Fibroblast of lung (primary cell): ENCODE measurements around the gene UBE2E3.

Source experiments
- EZH2 ChIP-seq: IDR thresholded peaks from 2 replicates; pipeline ENCODE4 v1.5.1; 2012; ENCODE audit warnings: low read length, control low read depth, mild to moderate bottlenecking; ENCODE audit errors: missing control alignments
- TF ChIP-seq, protein P1 (sequence below), 2 donors: IDR thresholded peaks in 1 of 2; conservative IDR thresholded peaks in 1 of 2; 1 replicate in 1 of 2; 2 replicates in 1 of 2; pipeline ENCODE4 v1.5.1; 2011 to 2012; ENCODE audit warnings: low read length in 2 of 2, control low read depth in 1 of 2, inconsistent platforms in 1 of 2, low read depth in 1 of 2, mild to moderate bottlenecking in 1 of 2

DNA sequence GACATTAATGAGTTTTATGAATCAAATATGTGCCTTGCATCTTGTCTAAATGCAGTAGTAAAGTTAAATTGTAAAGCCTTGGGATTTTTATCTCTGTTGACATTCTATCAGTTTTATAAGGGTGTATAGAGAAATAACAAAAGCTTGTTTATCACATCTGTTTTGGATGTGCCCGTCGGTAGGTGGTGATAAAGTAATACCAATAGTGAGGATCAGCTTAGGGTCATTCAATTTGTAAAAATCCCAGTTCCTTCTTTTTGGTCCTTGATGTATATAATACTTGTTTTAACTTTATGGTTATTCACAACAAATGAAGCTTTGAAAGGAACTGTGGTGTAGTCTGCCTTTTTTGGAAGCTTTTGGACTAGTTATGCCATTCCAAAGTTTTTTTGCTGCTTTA lies 12.6 kb downstream of the UBE2E3 start:
- TF ChIP-seq, protein P1, sequence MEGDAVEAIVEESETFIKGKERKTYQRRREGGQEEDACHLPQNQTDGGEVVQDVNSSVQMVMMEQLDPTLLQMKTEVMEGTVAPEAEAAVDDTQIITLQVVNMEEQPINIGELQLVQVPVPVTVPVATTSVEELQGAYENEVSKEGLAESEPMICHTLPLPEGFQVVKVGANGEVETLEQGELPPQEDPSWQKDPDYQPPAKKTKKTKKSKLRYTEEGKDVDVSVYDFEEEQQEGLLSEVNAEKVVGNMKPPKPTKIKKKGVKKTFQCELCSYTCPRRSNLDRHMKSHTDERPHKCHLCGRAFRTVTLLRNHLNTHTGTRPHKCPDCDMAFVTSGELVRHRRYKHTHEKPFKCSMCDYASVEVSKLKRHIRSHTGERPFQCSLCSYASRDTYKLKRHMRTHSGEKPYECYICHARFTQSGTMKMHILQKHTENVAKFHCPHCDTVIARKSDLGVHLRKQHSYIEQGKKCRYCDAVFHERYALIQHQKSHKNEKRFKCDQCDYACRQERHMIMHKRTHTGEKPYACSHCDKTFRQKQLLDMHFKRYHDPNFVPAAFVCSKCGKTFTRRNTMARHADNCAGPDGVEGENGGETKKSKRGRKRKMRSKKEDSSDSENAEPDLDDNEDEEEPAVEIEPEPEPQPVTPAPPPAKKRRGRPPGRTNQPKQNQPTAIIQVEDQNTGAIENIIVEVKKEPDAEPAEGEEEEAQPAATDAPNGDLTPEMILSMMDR (conservative IDR thresholded peaks at IDR 0.05 in 1 of 2, IDR thresholded peaks at IDR 0.05 in 1 of 2; ENCODE audit: low read depth in 1 of 2, low read length in 2 of 2) = no peak
- TF ChIP-seq EZH2 = no peak
